Measurements from ENCODE around the gene CXCR6.
A peak's percentile ranks its signal among the peaks of the same experiment; 100 is the strongest.

Gene CXCR6

DNA sequence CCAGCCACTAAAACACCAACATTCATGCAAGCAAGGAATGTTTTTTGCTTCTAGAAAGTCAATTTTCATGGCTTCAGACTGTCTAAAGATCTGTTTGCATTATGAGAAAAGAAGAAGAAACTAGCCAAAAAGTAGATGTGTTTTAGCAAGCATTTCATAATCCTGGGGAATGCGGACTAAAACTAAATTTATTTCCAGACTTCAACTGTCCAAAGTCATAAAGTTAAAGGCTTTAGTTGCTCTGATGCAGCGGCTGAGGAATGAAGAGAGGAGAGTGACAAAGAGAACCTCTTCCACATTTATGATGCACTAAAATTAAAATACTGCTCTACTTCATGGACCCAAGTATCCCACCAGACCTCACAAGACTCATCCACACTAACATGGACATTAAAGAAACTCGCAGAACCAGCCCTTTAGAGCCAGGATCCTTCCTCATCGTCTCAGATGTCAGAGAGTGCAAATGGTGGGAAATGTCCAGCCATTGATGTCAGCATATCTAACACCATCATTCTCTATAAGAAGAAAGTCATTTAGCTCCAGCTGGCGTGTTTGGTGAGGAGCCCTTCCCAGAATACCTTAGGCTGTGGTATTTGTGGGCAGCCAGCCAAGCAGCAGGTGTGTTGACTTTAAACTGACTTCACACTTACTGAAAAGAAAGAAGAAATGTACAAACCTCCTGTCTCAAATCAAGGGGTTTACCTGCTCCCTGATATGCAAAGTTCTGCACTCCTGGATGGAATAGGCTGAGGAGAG is 34.9 kb downstream of the CXCR6 start:
- H3K27ac ChIP-seq: peak overlapping the region; percentile 92
- TF ChIP-seq, protein P1, sequence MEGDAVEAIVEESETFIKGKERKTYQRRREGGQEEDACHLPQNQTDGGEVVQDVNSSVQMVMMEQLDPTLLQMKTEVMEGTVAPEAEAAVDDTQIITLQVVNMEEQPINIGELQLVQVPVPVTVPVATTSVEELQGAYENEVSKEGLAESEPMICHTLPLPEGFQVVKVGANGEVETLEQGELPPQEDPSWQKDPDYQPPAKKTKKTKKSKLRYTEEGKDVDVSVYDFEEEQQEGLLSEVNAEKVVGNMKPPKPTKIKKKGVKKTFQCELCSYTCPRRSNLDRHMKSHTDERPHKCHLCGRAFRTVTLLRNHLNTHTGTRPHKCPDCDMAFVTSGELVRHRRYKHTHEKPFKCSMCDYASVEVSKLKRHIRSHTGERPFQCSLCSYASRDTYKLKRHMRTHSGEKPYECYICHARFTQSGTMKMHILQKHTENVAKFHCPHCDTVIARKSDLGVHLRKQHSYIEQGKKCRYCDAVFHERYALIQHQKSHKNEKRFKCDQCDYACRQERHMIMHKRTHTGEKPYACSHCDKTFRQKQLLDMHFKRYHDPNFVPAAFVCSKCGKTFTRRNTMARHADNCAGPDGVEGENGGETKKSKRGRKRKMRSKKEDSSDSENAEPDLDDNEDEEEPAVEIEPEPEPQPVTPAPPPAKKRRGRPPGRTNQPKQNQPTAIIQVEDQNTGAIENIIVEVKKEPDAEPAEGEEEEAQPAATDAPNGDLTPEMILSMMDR (conservative IDR thresholded peaks at IDR 0.05): no peak

DNA sequence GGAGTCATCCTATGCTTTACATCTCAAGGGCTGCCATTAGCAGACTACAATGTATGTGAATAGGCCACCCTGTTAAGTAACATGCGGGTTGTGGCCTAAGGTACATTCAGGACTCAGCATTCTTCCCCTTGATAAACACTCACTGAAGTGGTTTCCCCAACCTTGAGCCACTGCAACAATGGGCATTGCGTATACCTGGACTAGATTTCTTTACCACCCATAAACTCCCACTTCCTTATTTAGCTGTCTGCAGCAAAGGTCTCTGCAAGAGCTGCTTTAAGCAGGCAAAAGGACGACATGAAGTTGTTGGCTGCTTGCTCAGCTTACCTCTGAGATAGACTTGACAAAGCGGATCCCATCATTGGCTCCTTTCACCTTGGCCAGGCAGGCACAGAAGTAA is 36.1 kb downstream of the CXCR6 start:
- peak overlapping the region; percentile 92 for H3K27ac ChIP-seq

DNA sequence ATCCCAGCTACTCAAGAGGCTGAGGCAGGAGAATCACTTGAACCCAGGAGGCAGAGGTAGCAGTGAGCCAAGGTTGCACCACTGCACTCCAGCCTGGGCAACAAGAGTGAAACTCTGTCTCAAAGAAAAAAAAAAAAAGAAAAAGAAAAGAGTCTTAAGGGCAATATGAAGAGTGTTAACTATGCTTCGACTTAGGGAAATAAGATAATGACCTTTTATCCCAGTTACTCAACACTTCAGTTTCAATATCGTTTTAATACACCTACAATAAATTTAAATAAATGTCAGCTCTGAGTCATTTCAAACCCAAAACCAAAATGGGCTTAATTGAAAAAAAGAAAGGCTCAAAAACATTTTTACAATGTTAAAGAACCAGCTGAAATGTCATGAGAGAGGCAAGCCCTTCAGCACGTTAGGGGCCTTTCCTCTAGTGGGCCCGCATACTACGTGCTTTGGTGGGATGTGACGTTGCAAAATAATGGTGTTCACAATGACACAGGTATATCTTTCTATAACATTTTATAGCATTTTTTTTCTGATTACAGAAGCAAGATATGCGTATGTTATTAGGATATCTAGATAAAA is 37.1 kb downstream of the CXCR6 start:
- peak overlapping the region; percentile 92; the same call in 1 of the 2 replicates for H3K27ac ChIP-seq
- TF ChIP-seq, protein P1 (conservative IDR thresholded peaks at IDR 0.05): no peak

More for the DNA sequence above, 36.1 kb downstream of the CXCR6 start:
- TF ChIP-seq, protein P1 (conservative IDR thresholded peaks at IDR 0.05): no peak

DNA sequence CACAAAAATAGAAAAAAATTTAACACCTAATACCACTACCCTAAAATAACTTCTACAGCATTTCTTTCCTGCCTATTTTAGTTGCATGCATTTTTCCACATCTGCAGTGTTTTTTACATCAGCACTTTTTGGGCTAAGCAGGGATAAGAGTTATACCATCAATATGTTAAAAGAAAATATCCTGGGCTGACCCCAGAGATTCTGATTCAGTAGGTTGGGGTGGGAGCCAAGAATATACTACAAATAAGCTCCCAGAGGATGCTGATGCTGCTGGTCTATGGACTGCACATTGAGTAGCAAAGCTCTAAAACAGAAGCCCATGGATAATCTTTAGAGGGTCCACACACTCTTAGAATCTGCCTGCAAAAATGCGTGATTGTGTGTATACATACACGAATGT is 37.6 kb downstream of the CXCR6 start:
- H3K27ac ChIP-seq: peak overlapping the region; percentile 100
- TF ChIP-seq, protein P1 (conservative IDR thresholded peaks at IDR 0.05): no peak

DNA sequence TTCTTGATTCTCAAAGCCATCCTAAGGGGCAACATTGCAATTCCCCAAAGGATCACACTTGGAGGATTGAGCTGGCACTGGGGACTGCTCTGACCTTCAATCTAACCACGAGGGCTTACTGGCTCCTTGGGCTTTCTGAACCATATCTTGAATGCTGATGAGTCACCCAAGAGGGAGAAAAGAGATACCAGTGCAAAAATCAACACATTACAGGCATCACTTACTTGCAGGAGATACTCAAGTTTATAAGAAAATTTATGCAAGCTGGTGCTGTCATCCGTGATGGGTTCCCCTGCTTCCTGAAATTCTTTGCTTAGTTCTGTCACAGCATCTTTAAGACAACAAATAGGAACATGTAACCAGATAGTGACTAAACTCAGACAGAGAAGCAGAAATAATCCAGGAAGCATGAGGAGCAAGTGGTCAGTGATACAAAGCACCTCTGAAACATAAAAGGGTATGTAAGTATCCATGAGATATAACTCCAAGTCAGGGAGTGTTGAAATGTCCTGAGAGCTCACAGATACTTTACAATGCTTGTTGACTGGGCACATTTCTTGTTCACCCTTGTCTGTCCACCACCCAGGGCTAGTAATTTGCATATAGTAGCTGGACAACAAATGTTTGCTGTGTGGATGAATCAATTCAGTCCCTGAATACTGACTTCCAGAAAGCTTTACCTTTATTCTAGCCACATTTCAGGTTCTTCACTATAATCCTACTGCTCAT is 38.2 kb downstream of the CXCR6 start:
- TF ChIP-seq, protein P1 (conservative IDR thresholded peaks at IDR 0.05): no peak
- peak overlapping the region; percentile 100 for H3K27ac ChIP-seq

DNA sequence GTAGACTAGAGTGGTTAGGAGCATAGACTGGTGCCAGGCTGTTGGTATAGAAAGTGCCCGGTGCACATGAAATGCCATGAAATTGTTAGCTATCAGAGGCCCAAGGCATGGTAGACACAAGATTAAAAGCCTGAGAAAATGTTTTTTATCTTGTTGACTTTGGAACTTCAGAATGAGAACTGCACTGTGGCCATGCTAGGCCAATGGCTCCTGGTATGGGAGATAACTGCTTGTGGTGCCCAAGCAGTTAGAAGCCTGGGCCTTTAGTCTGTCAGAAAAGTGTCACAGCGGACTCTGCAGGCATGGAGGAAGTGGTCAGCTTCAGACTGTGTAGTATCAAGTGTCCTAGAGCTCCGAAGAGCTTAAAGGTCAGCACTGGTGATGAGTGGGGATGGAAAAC is 40.5 kb downstream of the CXCR6 start:
- TF ChIP-seq, protein P1 (conservative IDR thresholded peaks at IDR 0.05): no peak
- H3K27ac ChIP-seq: peak overlapping the region; percentile 100

Data from VCaP (cell line).